HG03045 (cell line): ENCODE results near the gene ADRB2.

Experiments
- ATAC-seq: cut with Tn5 transposase; IDR thresholded peaks from one replicate; pipeline ENCODE4 v1.9.1; 2021; ENCODE audit warnings: mild to moderate bottlenecking, moderate library complexity; ENCODE audit not compliant: unreplicated experiment

The ADRB2 gene

GRCh38 chr5:148804393-148804792, 22.0 kb upstream of the ADRB2 start:
- ATAC-seq: no peak

GRCh38 chr5:148805326-148806290, 20.8 kb upstream of the ADRB2 start:
- ATAC-seq: peak; percentile 38

GRCh38 chr5:148806520-148806931, 19.9 kb upstream of the ADRB2 start:
- ATAC-seq: no peak

- no peak for ATAC-seq
Measured at GRCh38 chr5:148807851-148808250, 18.6 kb upstream of the ADRB2 start.

- ATAC-seq: peak; percentile 68
Measured at GRCh38 chr5:148808864-148809642, 17.4 kb upstream of the ADRB2 start.

- no peak for ATAC-seq
Measured at GRCh38 chr5:148809781-148810524, 16.5 kb upstream of the ADRB2 start.

GRCh38 chr5:148810823-148811222, 15.6 kb upstream of the ADRB2 start:
- no peak for ATAC-seq

- ATAC-seq: no peak
Measured at GRCh38 chr5:148811756-148812155, 14.7 kb upstream of the ADRB2 start.

GRCh38 chr5:148815086-148815485, 11.3 kb upstream of the ADRB2 start:
- ATAC-seq: no peak

GRCh38 chr5:148815578-148815977, 10.8 kb upstream of the ADRB2 start:
- no peak for ATAC-seq

GRCh38 chr5:148816357-148816756, 10.1 kb upstream of the ADRB2 start:
- ATAC-seq: no peak

- ATAC-seq: no peak
Measured at GRCh38 chr5:148816782-148817181, 9.6 kb upstream of the ADRB2 start.

- no peak for ATAC-seq
Measured at GRCh38 chr5:148817606-148818005, 8.8 kb upstream of the ADRB2 start.

- ATAC-seq: peak; percentile 47
Measured at GRCh38 chr5:148820461-148821395, 5.7 kb upstream of the ADRB2 start.

GRCh38 chr5:148823871-148824270, 2.5 kb upstream of the ADRB2 start:
- no peak for ATAC-seq

- no peak for ATAC-seq
Measured at GRCh38 chr5:148825716-148826052, 727 bp upstream of the ADRB2 start.

- no peak for ATAC-seq
Measured at GRCh38 chr5:148826739-148827070, 294 bp downstream of the ADRB2 start.

GRCh38 chr5:148827723-148828122, 1.3 kb downstream of the ADRB2 start:
- no peak for ATAC-seq

GRCh38 chr5:148828511-148829247, 2.3 kb downstream of the ADRB2 start:
- no peak for ATAC-seq

- no peak for ATAC-seq
Measured at GRCh38 chr5:148829248-148829594, 2.8 kb downstream of the ADRB2 start.
